DOHH2 (cell line): ENCODE measurements around the gene FOXA1.

Experiments used
- H3F3A ChIP-seq: fragments of 200-600 bp; sonication (generic), shearing (Covaris generic); 2 replicates; pipeline ENCODE4 v1.6.0; 2016; ENCODE audit warnings: antibody characterized with exemption, mild to moderate bottlenecking; ENCODE audit not compliant: control insufficient read depth, insufficient read depth
- H3K27ac ChIP-seq: fragments of 200-600 bp; sonication (generic); 2 replicates; pipeline ENCODE4 v1.5.1; 2014; ENCODE audit warnings: low read depth, mild to moderate bottlenecking, low read length, moderate library complexity
- H3K27me3 ChIP-seq: fragments of 200-600 bp; sonication (generic); 2 replicates; pipeline ENCODE4 v1.6.1; 2014; ENCODE audit warnings: mild to moderate bottlenecking, low read length, mixed read lengths; ENCODE audit not compliant: control insufficient read depth
- H3K36me3 ChIP-seq: fragments of 200-600 bp; sonication (generic); 2 replicates; pipeline ENCODE4 v1.6.1; 2014; ENCODE audit warnings: mild to moderate bottlenecking, low read length, moderate library complexity, mixed read lengths; ENCODE audit not compliant: control insufficient read depth
- H3K4me1 ChIP-seq: fragments of 200-600 bp; sonication (generic); 2 replicates; pipeline ENCODE4 v1.6.1; 2014; ENCODE audit warnings: mild to moderate bottlenecking, low read length, mixed read lengths; ENCODE audit not compliant: control insufficient read depth
- H3K4me2 ChIP-seq: fragments of 200-600 bp; sonication (generic); 2 replicates; pipeline ENCODE4 v1.6.0; 2014; ENCODE audit warnings: mild to moderate bottlenecking, low read length, moderate library complexity
- H3K4me3 ChIP-seq: fragments of 200-600 bp; sonication (generic); 2 replicates; pipeline ENCODE4 v1.5.1; 2014; ENCODE audit warnings: mild to moderate bottlenecking, low read length, mixed read lengths
- H3K79me2 ChIP-seq: fragments of 200-600 bp; sonication (generic); 2 replicates; pipeline ENCODE4 v1.6.1; 2014; ENCODE audit warnings: mild to moderate bottlenecking, low read length, mixed read lengths; ENCODE audit not compliant: control insufficient read depth
- H3K9me2 ChIP-seq: fragments of 200-600 bp; sonication (generic); replicated peaks from 2 replicates; pipeline ENCODE4 v1.6.1; 2014; ENCODE audit warnings: mild to moderate bottlenecking, low read length, mixed read lengths; ENCODE audit not compliant: control insufficient read depth
- H3K9me3 ChIP-seq: fragments of 200-600 bp; sonication (generic); 2 replicates; pipeline ENCODE4 v1.6.1; 2014; ENCODE audit warnings: antibody characterized with exemption, low read length, mixed read lengths; ENCODE audit not compliant: control insufficient read depth, insufficient read depth
- H4K20me1 ChIP-seq: fragments of 200-600 bp; sonication (generic); 2 replicates; pipeline ENCODE4 v1.6.0; 2014; ENCODE audit warnings: low read depth, mild to moderate bottlenecking, antibody characterized with exemption, low read length, moderate library complexity; ENCODE audit not compliant: control insufficient read depth, insufficient read depth
- EZH2phosphoT487 ChIP-seq: fragments of 200-600 bp; sonication (generic); IDR thresholded peaks from 2 replicates; pipeline ENCODE4 v1.6.1; 2017; ENCODE audit warnings: borderline replicate concordance, mild to moderate bottlenecking, antibody characterized with exemption, low read length, moderate library complexity, mixed read lengths
- TF ChIP-seq, protein P1 (sequence below): fragments of 200-600 bp; sonication (generic); IDR thresholded peaks from one replicate; pipeline ENCODE4 v1.5.1; 2014; ENCODE audit warnings: antibody characterized with exemption, mild to moderate bottlenecking, low read depth, low read length; ENCODE audit not compliant: poor library complexity, severe bottlenecking

The FOXA1 gene

DNA sequence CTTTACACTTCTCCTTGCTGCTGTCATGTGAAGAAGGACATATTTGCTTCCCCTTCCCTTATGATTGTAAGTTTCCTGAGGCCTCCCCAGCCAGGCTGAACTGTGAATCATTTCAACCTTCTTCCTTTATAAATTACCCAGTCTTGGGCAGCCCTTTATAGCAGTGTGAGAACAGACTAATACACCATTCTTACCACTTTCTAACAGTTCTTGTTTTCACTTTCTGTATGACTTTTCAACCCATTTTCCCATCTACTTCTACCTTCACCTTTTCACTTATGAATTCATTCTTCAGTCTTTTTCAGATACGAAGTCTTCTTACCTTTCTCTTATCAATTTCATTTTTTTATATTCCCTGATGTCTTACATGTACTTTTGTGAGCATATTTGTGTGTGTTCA lies 55.1 kb downstream of the FOXA1 start:
- Histone ChIP-seq H3K9me2 (no peaks in the 10 kb centered on the region), H3K9me3 (no peaks in the 10 kb centered on the region), H3K36me3 (no peaks in the 10 kb centered on the region), H3K4me2 (no peak overlapping the region), H3K27ac (no peak overlapping the region), H3K79me2 (no peaks in the 10 kb centered on the region), H3K27me3 (no peaks in the 10 kb centered on the region), H3F3A (no peaks in the 10 kb centered on the region), H3K4me3 (no peak overlapping the region), H4K20me1 (no peaks in the 10 kb centered on the region), H3K4me1 (no peaks in the 10 kb centered on the region)
- TF ChIP-seq, protein P1, sequence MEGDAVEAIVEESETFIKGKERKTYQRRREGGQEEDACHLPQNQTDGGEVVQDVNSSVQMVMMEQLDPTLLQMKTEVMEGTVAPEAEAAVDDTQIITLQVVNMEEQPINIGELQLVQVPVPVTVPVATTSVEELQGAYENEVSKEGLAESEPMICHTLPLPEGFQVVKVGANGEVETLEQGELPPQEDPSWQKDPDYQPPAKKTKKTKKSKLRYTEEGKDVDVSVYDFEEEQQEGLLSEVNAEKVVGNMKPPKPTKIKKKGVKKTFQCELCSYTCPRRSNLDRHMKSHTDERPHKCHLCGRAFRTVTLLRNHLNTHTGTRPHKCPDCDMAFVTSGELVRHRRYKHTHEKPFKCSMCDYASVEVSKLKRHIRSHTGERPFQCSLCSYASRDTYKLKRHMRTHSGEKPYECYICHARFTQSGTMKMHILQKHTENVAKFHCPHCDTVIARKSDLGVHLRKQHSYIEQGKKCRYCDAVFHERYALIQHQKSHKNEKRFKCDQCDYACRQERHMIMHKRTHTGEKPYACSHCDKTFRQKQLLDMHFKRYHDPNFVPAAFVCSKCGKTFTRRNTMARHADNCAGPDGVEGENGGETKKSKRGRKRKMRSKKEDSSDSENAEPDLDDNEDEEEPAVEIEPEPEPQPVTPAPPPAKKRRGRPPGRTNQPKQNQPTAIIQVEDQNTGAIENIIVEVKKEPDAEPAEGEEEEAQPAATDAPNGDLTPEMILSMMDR, result no peak
- TF ChIP-seq EZH2phosphoT487, result no peak
